GM21619 (cell line): ENCODE results near the gene KRTAP9-7.
"Not testable (repeated sequence)": the region's sequence is repeated elsewhere in the genome, so short reads cannot be mapped to it uniquely, and the experiment has no call there.

Experiments used
- ATAC-seq: cut with Tn5 transposase; IDR thresholded peaks from one replicate; pipeline ENCODE4 v1.9.1; 2021; ENCODE audit not compliant: unreplicated experiment

KRTAP9-7 gene

DNA sequence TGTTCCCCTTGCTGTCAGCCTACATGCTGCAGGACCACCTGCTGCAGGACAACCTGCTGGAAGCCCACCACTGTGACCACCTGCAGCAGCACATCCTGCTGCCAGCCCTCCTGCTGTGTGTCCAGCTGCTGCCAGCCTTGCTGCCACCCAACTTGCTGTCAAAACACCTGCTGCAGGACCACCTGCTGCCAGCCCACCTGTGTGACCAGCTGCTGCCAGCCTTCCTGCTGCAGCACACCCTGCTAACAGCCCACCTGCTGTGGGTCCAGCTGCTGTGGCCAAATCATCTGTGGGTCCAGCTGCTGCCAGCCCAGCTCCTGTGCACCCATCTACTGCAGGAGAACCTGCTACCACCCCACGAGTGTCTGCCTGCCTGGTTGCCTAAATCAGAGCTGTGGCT lies 4.2 kb upstream of the KRTAP9-7 start:
- ATAC-seq = not testable (repeated sequence)

DNA sequence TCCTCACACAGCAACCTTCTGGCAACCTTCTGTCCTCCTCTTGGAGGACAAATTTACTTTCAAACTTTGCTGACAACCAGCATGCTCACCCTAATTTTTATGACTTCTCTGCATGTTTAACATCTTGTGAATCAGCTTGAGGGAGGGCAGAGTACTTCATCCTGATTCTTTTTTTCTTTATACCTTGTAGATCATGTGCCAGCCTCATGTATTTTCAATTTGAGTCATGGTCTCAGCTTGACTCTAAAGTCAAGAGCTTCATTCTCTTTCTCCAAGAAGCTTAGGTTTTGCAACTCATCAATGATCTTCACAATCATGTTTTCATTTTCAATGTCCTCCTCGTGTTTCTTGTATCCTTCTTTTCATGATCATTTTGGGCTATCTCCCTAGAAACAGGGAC lies 3.6 kb upstream of the KRTAP9-7 start:
- ATAC-seq = no peak

DNA sequence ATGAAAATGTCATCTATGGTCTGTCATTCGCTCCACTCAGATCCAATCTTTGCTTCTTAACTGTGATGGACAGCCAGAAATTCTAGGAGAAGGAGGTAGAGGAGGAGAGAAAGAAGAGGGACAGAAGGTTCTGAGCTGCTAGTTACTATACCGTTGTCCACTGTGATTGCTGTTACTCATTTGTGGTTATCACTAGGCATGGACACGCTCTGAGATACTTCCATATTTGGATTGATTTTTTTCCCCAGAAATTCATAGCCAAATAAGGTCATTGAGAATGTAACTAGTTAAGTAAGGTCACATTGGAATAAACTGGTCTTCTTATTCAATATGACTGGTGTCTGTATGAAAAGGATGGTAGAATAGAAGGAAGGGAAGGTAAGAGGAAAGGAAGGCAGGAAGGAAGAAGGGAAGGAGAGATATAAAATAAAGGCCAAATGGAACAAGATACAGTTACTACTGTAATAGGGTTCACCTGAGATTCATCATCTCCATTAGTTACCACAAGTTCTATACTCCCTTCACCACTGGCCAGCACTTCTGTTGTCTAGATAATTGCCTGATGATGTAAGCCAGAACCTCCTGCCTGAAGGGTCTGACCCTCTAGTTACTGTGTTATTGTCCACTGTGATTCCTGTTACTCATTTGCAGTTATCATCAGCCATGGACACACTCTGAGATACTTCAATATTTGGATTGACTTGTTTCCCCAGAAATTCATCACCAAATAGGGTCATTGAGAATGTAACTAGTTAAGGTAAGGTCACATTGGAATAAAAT lies 2.9 kb downstream of the KRTAP9-7 start:
- ATAC-seq = no peak

DNA sequence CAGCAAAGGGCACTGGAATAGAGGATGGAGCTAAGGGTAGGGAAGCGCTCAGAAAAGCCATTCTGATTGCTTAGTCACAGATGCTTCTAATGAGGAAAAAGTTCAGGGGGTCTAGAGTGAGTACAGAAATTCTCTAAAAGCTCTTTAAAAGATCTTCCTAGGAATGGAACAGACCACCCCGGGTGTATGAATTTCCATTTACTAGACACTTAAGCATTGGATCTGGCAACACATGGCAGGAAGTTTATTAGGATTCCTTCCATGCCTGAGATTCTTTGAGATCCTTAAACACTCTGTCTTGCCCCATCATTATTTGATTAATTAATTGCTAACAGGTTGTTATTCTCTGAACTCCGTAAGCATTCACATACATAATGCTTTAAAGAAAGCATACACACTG lies 8.5 kb downstream of the KRTAP9-7 start:
- ATAC-seq = no peak

DNA sequence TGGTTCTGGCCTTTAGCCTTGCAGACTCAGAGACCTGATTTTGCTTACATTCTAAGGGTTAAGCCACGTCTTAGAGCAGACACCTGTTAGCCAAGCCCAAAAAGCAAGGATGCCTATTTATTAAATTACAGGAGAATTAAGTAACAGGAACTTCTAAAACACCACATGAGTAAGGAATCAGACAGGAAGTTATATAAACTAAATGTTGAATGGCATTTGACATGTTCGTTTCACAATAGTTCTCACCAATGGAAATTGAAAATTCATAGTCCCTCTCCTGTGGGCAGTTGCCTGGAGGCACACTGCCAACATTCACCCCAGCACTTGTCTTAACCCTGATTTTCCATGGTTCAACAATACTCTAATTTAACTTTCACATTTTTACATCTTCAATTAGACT lies 9.0 kb downstream of the KRTAP9-7 start:
- ATAC-seq = no peak

DNA sequence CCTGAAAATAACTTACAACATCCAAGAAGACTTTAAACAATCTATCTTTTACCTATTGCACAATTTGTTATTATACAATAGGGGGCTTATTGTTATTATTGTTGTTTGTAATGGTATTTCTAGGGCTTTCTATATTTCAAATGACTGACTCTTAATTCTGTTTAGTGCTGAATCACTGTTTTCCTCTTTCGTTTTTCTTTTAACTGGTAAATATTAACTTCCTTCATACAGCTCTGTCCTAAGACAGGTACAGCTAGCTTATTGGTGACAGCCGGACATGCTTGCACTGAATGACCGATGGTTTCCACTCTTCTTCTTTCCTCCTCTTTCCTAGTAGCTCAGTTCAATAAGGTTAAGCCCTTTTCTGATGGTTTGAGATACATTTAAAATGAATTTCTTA lies 11.6 kb downstream of the KRTAP9-7 start:
- ATAC-seq = no peak

DNA sequence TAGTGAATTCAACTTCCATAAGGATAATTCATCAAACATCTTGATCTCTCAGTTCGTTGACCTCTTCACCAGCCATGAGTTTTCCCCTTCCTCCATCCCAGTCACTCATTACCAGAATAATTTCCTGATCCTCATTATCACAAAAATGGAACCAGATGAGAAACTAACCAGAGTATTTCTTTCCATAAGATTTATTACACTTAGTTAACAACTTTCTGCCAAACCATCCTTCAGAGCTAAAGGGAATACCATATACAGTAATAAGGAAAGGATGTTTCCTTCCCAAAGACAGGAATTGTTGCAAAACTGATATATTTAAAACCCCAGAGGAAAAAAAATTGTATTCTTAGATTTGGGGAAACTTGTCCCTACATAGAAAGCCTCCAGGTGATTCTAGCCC lies 18.5 kb downstream of the KRTAP9-7 start:
- no peak for ATAC-seq

DNA sequence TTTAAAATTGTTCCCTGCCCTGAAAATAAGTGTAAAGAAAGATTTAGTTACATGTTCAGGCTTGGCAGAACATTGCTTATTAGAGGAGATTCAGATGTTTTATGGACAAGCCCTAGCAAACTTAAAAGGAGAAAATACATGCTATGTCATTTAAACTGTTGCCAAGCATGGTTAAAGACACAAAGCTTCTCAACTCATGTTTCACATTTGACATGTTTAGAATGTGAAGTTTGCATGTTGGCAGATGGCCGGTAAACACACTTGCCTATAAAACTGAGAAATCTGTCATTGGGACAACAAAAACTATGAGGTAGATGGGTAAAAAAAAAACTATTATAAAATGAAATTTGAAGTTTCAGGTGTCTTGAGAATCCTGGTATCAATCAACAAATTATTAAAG lies 21.3 kb downstream of the KRTAP9-7 start:
- ATAC-seq = no peak

DNA sequence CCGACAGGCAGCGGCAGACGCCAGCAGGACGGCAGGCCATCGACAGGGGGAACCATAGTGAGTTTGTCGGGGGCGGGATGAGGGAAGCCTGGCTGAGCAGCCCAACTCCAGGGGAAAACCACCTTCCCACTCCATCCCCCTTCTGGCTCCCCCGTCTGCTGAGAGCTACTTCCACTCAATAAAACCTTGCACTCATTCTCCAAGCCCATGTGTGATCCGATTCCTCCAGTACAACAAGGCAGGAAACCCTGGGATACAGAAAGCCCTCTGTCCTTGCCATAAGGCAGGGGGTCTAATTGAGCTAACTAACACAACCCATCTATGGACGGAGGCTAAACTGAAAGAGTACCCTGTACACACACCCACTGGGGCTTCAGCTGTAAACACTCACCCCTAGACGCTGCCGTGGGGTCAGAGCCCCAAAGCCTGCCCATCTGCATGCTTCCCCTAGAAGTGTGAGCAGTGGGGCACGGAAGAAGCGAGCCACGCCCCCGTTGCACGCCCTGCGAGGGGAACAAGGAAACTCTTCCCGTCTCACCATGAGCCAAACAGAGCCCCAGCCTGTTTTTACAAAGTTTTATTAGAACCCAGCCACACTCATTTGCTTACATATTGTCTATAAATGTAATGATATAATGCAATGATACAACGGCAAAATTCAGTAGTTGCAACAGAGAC lies 23.1 kb downstream of the KRTAP9-7 start:
- ATAC-seq = no peak

DNA sequence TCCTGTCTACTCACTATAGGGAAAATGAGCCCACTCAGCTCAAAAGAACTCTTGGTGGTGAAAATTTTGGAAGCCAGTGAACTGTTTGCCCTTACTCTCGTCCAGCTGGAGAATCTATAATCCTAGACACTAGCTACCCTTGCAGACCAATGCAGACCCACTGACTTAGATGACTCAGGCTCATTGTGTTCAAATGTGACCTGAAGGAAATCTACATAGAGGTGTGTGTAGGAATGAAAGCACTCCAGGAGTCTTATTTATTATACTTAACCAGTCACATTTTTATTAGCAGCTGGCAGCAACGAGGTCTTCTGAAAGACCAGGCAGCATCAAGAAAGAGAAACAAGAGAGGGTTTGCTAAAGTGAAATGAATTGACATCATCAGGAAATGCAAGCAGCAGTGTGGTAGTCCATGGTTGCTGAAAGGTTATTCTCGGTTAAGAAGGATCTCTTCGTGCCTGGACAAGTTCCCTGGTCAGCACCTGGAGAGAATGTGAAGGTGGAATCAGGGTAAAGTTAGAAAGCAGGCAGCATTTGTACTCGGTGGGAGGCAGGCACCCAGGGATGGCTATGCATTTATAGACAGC lies 25.8 kb downstream of the KRTAP9-7 start:
- no peak for ATAC-seq

DNA sequence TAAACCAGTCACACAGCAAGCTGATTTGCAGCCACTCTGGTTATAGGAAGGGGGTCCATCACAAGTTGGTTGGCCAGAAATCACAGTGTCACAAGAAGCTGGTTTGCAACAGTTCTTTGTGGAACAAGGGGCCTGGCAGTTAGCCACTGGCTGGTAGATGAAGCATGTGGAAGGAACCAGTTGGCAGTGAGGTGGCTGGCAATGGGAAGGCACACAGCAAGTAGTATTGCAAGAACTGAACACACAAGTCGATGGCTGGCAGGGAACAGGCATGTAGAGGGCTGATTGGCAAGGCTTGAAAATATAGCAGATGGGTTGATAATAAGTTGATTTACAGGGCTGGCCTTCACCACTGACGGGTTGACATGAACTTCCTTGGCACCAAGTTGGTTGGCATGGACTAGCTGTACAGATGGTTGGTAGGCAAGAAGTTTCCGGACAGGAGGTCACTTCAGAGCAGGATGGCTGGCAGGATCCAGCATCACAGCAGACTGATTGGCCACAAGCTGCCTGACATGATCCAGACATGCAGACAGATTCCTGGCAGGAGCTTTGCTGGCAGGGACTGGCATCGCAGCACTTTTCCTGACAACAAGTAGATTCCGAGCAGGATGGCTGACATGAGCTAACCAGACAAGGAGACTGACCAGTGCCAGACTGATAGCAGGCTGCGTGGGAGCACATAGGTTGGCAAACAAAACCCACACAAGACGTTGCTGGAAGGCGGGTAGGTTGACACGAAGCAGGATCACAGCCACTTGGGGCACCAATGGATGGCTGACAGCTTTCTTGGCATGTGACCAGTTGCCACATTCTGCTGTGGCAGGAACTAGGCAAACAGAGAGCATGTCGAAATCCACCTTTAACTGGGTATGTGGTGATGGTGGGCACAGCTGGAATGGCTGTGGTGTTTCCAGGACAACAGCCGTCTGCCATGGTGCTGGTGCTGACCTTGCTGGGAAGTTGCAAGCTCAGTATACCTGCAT lies 26.7 kb downstream of the KRTAP9-7 start, which contains the start of gene KRTAP29-1:
KRTAP29-1 (minus strand) TSS at position 936 of the 986 bp plus-strand sequence; CDS start at position 936, 0 bp downstream.
- no peak for ATAC-seq

DNA sequence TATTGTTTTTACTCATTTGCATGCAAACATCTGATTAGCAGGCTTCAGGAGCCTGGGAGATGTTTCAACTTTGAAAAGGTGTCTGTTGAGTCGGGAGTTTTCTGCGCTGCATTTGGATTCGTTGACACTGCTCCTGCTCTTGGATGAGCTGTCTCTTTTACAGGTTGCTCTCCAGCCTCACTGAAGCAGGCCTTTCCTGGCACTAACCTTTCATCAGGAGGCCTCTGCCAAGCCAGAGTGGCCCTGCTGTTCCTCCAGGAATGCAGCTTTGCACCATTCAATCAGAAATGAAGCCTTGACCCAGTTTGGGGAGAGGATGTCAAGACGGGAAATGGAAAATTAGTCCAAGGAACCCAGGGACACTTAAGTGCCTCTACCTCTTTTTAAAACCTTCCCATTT lies 27.5 kb downstream of the KRTAP9-7 start:
- ATAC-seq = no peak

DNA sequence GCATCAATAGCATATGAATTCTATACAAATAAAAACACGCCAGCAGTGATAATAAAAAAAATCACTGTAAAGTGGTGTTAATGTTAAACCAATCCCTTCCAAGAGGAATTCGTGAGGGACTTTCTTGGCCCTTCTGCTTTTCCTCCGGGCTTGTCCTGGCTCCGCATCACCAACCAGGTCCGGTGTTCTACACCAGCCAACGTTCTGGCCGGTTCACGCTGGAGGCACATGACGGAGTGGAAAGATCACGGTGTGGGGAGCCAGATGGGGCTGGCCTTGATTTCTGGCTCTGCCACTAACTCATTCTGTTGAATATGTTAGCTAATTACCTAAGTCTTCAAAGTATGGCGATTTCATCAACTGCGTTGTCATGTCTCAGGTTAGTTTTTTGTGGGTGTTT lies 28.6 kb downstream of the KRTAP9-7 start:
- no peak for ATAC-seq

DNA sequence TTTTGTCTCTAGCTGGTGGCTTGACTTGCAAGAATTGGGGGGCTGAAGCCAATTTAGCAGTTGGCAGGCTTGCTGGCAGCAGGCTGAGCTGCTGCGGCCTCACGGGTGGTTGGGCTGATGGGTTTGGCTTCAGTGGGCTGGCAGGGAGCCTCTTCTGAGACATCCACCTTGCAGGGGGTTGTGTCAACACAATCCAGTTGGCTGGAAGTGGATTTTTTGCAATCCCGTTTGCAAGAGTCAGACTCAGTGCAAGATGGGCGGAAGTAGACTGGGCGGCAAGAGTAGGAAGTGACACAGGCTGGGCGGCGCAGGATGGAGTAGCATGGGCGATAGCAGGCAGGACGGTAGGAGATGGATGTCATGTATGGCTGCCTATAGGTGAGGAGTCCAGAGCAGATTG lies 32.1 kb downstream of the KRTAP9-7 start:
- no peak for ATAC-seq

DNA sequence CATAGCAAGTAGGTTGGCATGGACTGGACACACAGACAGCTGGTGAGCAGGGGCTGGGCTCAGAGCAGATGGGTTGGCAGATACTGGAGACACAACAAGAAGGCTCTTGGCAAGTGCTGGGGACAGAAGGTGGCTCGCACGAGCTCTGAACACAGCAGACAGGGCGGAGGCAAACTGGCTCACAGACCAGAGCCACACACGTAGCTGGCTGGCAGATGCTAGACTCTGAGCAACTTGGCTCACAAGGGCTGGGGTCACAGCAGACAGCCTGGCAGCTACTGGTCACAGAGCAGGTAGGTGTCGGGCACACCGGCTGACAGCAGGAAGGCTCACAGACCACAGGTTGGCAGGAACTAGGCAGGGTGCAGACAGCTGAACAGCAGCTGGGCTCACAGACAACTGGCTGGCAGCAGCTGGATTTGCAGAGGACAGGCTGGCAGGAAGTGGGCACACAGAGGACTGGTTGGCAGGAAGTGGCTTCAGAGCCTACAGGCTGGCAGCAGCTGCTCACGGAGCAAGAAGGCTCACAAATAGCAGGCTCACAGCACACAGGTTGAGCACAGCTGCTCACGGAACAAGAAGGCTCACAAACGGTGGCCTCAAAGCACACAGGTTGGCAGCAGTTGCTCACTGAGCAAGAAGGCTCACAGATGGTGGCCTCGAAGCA lies 32.9 kb downstream of the KRTAP9-7 start:
- no peak for ATAC-seq

DNA sequence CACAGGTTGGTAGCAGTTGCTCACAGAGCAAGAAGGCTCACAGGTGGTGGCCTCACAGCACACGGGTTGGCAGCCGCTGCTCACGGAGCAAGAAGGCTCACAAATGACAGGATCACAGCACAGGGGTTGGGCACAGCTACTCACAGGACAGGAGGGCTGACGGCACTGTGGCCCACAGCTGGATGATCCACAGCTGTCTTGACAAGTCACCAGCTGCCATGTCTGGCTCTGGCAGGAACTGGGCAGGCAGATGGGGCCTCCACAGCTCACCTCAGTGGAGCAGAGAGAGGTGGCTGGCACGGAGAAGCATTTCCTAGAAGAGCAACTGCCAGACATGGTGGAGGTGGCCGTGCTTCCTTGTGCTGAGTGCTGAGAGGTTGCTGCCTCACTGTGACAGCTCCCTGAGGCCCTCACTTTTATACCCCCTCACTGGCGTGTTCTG lies 33.4 kb downstream of the KRTAP9-7 start, which contains the start of gene KRTAP16-1:
KRTAP16-1 (minus strand) TSS at position 392 of the 442 bp plus-strand sequence; CDS start at position 336, 56 bp downstream.
- no peak for ATAC-seq

DNA sequence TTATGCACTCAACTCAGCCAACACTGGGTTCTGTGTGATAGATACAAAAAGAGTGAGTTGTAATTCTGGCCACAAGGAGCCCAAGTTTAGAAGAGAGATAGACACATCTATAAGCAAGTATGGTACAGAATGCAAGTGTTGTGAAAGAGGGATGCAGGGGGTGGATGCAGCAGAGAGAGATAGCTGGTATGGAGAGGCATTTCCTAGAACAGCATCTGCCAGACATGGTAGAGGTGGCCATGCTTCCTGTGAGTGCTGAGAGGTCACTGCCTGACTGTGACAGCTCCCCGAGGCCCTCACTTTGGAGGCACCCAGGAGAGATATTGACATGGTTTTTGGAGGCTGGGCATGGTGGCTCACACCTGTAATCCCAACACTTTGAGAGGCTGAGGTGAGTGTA lies 35.6 kb downstream of the KRTAP9-7 start:
- ATAC-seq = no peak

DNA sequence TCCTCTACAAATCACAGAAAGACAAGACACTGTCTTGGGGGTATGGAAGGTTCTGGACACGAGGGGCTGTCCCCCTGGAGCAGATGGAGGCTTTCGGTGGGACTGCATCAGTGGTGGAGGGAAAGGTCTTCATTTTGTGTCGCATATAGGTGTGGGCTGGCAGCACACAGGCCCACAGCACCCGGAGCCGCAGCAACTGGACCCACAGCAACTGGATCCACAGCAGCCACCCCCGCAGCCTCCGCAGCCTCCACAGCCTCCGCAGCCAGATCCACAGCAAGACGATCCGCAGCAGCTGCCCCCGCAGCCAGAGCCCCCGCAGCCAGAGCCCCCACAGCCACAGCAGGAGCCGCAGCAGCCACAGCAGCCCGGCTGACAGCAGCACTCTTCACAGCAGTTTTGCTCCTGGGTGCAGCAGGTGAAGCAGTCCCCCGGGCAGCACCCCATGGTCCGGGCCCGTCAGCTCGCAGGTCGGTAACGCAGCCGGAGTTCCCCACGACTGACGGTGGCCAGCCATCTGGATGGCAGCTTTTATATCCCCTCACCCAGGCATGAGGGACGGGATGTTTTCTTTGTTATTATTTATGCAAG lies 39.8 kb downstream of the KRTAP9-7 start, which contains the start of gene KRTAP17-1:
KRTAP17-1 (minus strand) TSS at position 507 of the 591 bp plus-strand sequence; CDS start at position 447, 60 bp downstream.
- no peak for ATAC-seq

DNA sequence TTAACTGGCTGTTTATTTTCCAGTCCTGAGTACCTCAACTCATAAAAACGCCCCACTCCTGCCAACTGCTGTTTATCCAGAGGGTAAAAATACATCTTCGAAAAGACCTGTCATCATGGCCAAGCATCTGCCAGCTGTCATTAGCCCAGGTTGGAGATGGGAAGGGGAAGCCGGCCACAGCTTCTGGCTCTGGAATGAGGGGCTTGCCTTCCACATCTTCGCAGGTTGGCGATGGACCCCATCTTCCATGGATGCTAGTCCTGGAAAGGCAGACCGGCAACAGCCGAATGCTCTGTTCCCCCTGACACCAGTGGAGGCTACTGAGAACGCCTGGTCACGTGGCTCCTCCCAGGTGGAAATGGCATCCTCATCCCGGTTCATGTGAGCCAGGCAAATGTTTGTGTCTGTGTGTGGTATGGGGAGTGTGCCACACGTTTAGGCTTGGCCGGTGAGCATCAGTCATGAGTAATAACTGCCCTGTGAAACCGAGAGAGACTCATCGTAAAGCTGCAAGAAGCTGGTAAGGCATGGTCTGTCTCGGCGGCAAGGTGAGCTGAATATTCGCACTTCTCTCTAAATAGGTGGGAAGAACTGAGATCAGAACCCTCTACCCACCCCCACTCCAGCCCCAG lies 40.4 kb downstream of the KRTAP9-7 start:
- ATAC-seq = no peak
